ENCODE results near the gene FAM32A.

FAM32A gene

DNA sequence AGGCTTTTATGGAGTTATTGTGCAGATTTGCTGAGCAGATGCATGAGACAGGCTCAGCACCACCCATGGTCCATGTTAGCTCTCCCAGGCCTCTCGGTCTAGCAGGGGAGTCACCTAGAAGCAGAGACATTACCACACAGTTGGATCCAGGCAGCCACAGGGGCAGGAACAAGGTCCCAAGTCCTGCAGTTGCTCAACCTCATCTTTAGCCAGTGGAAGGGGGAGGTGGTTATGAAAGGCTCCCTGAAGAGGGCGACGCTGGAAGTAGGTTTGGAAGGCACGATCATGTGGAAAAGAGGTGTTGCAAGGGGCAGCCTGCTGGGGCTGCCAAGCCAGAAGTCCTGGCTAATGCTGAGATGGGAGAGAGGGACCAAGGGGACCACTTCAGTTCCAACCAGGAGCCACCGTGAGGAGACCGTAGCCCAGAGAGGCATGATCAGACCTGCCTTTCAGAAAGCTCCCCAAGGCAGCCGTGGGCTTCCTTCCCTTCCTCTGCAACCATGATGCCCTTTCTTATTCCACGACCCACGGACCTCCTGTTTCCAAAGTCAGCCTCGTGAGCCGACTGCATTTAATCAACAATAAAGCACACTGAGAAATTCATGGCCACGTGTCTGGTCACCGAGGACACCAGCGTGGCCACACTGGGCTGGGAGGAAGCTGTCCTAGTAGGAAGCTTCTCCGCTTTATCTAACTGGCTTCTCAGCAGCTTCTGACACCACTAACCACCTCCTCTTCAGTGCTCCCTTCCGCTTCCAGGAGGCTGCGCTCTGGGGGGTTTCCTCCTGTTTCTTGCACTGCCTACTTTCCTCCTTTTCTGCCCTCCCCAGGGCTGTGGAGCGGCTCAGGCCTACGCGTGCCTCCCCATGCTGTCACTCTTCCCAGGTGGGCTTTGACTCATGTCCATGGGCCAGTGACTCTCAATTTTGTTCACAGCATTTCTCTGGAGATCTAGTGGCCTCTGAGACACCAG, 15.1 kb downstream of the FAM32A start:
- H3K36me3 Mint-ChIP-seq (ENCODE audit: insufficient read depth): peaks cover 54% of the 10 kb centered on the region
- H3K9me3 Mint-ChIP-seq: no peaks in the 10 kb centered on the region
- no peak overlapping the region for H3K4me3 Mint-ChIP-seq
- peaks cover 35 to 37% of the 10 kb centered on the region in 2 donors for H3K4me1 Mint-ChIP-seq (ENCODE audit: low read depth in 2 of 2)
- ATAC-seq (replicated peaks): no peak
- H3K27me3 Mint-ChIP-seq: no peaks in the 10 kb centered on the region
- DNase-seq: no peak
- peak overlapping the region; percentile 36 to 74 for H3K27ac Mint-ChIP-seq

- ATAC-seq (replicated peaks) (no peak), DNase-seq (no peak)
- Mint-ChIP-seq H3K27ac (peak overlapping the region; percentile 74 to 79), H3K36me3 (ENCODE audit: insufficient read depth) (peaks cover 57% of the 10 kb centered on the region), H3K4me1 (ENCODE audit: low read depth in 2 of 2) (peaks cover 35 to 37% of the 10 kb centered on the region in 2 donors), H3K9me3 (no peaks in the 10 kb centered on the region), H3K4me3 (no peak overlapping the region), H3K27me3 (no peaks in the 10 kb centered on the region)
Observed at GRCh38 chr19:16201011-16201391, 15.8 kb downstream of the FAM32A start.

DNA sequence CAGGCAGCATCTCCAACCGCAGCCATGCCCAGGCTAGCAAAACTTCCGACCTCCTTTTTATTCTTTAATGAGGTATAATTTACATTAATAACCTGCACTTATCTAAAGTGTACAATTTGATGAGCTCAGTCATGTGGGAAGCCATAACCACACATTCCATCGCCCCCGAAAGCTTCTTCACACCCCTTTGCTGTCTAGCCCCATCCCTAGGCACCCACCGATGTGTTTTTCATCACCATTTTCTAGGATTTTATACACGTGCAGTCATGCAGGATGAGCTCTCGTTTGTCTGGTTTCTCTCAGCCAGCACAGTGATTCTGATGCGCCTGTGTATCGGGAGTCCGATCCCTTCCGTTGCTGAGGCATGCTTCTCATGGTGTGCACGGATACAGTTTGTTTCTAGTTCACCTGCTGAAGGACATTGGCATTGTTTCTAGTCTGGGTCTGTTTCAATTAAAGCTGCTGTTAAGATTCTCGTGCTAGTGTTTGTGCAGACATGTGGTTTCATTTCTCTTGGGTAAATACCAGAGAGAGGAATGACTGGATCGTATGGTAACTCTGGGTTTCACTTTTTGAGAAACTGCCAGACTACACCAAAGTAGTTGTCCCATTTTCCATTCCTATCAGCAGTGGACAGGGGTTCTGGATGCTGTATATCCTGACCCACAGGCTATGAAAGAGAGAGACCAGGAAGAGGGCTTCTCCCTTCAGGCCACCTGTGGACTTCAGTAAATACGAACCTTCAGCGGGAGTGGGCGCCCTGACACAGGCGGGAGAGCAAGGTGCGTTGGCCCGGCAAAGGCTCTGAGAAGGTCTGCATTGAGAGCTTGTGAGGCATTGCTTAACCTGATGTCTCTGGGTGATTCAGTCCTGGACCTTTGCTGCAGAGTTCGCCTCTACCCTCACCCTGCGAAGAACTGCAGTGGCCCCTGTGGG, 17.4 kb downstream of the FAM32A start:
- ATAC-seq (replicated peaks): no peak
- no peak for DNase-seq
- Mint-ChIP-seq H3K27ac (peak overlapping the region in 1 of 2 donors; percentile 54), H3K4me1 (ENCODE audit: low read depth in 2 of 2) (peaks cover 37 to 40% of the 10 kb centered on the region in 2 donors), H3K9me3 (no peaks in the 10 kb centered on the region), H3K36me3 (ENCODE audit: insufficient read depth) (peaks cover 53% of the 10 kb centered on the region), H3K4me3 (no peak overlapping the region), H3K27me3 (no peaks in the 10 kb centered on the region)

GRCh38 chr19:16203256-16204004, 18.2 kb downstream of the FAM32A start:
- no peak for DNase-seq
- Mint-ChIP-seq H3K36me3 (ENCODE audit: insufficient read depth) (peaks cover 53% of the 10 kb centered on the region), H3K27me3 (no peaks in the 10 kb centered on the region), H3K27ac (peak overlapping the region; percentile 54 to 56), H3K9me3 (no peaks in the 10 kb centered on the region), H3K4me3 (no peak overlapping the region), H3K4me1 (ENCODE audit: low read depth in 2 of 2) (peaks cover 35 to 37% of the 10 kb centered on the region in 2 donors)
- no peak for ATAC-seq (replicated peaks)

DNA sequence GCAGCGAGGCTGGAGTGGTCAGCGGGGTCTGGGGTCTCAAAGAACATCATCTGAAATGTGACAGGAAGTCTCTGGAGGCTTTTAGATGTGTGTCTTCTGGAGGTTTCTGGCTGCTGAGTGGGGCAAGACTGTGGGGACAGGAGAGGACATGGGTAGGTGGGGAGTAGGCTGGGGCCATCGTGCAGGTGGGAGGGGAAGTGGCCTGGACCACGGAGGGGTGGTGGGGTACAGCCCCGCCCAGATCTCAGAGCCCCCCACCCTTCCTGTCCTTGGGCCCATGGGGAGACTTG, 18.7 kb downstream of the FAM32A start:
- Mint-ChIP-seq H3K36me3 (ENCODE audit: insufficient read depth) (peaks cover 57% of the 10 kb centered on the region), H3K4me3 (no peak overlapping the region), H3K27ac (peak overlapping the region; percentile 54 to 56), H3K4me1 (ENCODE audit: low read depth in 2 of 2) (peaks cover 32% of the 10 kb centered on the region in 2 donors), H3K9me3 (no peaks in the 10 kb centered on the region), H3K27me3 (no peaks in the 10 kb centered on the region)
- DNase-seq (no peak), ATAC-seq (replicated peaks) (no peak)

DNA sequence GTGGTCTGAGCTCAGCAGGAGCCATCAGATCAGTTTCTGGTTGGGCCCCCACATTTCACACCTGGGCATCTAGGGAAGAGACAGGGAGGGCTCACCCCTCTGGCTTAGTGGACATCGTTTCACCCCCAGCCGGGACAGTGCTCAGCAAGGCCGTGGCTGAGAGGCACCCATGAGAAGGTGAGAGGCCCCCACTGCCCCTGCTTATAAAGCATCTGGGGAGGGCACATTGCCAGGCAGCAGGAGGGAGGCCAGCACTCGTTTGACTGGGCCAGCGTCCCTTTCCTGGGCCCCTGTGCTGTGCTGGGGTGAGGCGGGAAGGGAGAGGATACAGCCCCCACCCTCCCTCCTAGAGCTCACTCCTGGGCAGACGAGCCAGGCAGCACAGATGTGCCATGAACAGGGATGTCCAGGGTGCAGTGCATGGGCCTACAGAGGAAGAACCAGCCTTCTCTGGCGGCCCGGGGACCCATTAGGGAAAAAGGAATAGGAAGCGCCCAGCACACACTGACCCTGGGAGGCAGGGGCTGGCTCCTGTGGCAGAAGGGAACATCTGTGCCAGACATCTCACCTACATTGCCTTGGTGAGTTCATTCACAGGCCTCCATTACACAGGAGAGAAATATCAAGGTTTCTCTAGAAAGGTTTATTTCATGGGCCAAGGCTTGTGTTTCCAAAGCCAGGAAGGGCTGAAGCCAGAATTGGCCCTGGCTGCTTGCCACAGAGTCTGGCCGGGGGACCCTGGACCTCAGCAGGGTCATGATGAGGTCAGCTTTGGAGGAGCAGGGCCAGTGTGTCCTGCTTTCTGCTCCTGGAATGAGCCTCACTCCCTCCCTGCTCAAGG, 20.2 kb downstream of the FAM32A start:
- H3K36me3 Mint-ChIP-seq (ENCODE audit: insufficient read depth): peaks cover 68% of the 10 kb centered on the region
- H3K4me3 Mint-ChIP-seq: no peak overlapping the region
- H3K9me3 Mint-ChIP-seq: no peaks in the 10 kb centered on the region
- no peaks in the 10 kb centered on the region for H3K27me3 Mint-ChIP-seq
- H3K4me1 Mint-ChIP-seq (ENCODE audit: low read depth in 2 of 2): peaks cover 19 to 22% of the 10 kb centered on the region in 2 donors
- DNase-seq: no peak
- H3K27ac Mint-ChIP-seq: peak overlapping the region in 1 of 2 donors; percentile 7
- no peak for ATAC-seq (replicated peaks)

DNA sequence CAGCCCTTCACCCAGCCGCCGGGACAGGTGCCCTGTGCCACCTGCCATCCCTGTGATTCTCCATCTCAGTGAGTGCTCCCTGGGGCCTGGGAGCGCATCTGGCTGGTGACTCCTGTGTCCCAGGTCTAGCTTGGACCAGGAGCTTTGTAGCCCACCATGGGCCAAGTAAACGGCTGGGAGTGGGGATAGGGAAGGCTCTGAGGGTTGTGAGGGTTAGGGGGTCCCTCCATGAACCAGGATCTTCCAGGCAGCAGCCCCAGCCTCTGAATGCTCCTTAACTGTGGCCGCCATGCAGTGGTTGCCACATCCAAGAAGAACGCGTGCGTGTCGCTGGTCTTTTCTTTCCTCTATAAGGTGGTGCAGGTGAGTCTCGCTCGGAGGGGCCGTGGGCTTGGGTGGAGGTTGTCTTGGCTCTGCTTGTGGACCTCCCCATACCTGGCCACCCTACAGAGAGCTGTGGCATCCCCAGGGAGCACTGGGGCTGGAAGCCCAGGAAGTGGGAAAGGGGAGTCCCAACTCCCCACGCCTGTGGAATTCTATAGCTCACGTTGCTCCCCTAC, 20.9 kb downstream of the FAM32A start:
- Mint-ChIP-seq H3K9me3 (no peaks in the 10 kb centered on the region), H3K36me3 (ENCODE audit: insufficient read depth) (peaks cover 73% of the 10 kb centered on the region), H3K4me3 (no peak overlapping the region), H3K4me1 (ENCODE audit: low read depth in 2 of 2) (peaks cover 17 to 19% of the 10 kb centered on the region in 2 donors), H3K27ac (peak overlapping the region in 1 of 2 donors; percentile 7), H3K27me3 (no peaks in the 10 kb centered on the region)
- ATAC-seq (replicated peaks) (no peak), DNase-seq (no peak)

GRCh38 chr19:16206637-16207036, 21.4 kb downstream of the FAM32A start:
- ATAC-seq (replicated peaks) (no peak), DNase-seq (no peak)
- Mint-ChIP-seq H3K27me3 (no peaks in the 10 kb centered on the region), H3K9me3 (no peaks in the 10 kb centered on the region), H3K4me3 (no peak overlapping the region), H3K4me1 (ENCODE audit: low read depth in 2 of 2) (peaks cover 13 to 16% of the 10 kb centered on the region in 2 donors), H3K27ac (peak overlapping the region in 1 of 2 donors; percentile 7), H3K36me3 (ENCODE audit: insufficient read depth) (peaks cover 73% of the 10 kb centered on the region)

DNA sequence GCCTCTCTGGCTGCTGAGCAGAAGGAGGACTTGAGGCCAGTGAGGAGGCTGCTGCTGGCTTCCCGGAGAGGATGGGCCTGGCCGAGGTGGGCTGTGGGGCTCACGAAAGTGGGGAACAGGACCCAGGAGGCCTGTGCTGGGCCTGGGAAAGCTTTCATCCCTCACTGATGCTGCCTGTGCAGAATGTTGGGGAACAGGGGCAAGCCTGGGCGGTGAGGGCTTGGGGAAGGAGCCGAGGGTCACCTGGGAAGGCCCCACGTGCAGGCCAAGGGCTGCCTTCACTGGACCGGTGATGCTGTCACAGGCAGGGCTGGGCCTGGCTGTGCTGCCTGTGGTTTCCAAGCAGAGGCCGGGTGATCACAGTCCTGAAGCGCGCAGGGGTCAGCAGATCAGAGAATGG, 21.9 kb downstream of the FAM32A start:
- Mint-ChIP-seq H3K36me3 (ENCODE audit: insufficient read depth) (peaks cover 72% of the 10 kb centered on the region), H3K4me3 (no peak overlapping the region), H3K9me3 (no peaks in the 10 kb centered on the region), H3K4me1 (ENCODE audit: low read depth in 2 of 2) (peaks cover 15 to 16% of the 10 kb centered on the region in 2 donors), H3K27me3 (no peaks in the 10 kb centered on the region), H3K27ac (peak overlapping the region in 1 of 2 donors; percentile 7)
- ATAC-seq (replicated peaks) (no peak), DNase-seq (no peak)

GRCh38 chr19:16207490-16208025, 22.3 kb downstream of the FAM32A start:
- no peak for ATAC-seq (replicated peaks)
- Mint-ChIP-seq H3K4me1 (ENCODE audit: low read depth in 2 of 2) (peaks cover 15 to 21% of the 10 kb centered on the region in 2 donors), H3K27me3 (no peaks in the 10 kb centered on the region), H3K36me3 (ENCODE audit: insufficient read depth) (peaks cover 74% of the 10 kb centered on the region), H3K4me3 (no peak overlapping the region), H3K27ac (no peak overlapping the region), H3K9me3 (no peaks in the 10 kb centered on the region)
- DNase-seq: no peak

GRCh38 chr19:16208064-16208759, 23.0 kb downstream of the FAM32A start:
- Mint-ChIP-seq H3K4me3 (no peak overlapping the region), H3K27ac (peak overlapping the region in 1 of 2 donors; percentile 89), H3K27me3 (no peaks in the 10 kb centered on the region), H3K9me3 (no peaks in the 10 kb centered on the region), H3K4me1 (ENCODE audit: low read depth in 2 of 2) (peaks cover 15 to 27% of the 10 kb centered on the region in 2 donors), H3K36me3 (ENCODE audit: insufficient read depth) (peaks cover 70% of the 10 kb centered on the region)
- no peak for DNase-seq
- no peak for ATAC-seq (replicated peaks)
